HepG2 (cell line): ENCODE results near the gene SCUBE1. TPM values are rescaled to one million over a fixed set of nuclear protein-coding genes. Genes with fewer than 3 reads are reported as not detected.

Experiments
- ADNP ChIP-seq: sonication (generic); formaldehyde crosslinking; IDR thresholded peaks from 2 replicates; pipeline ENCODE4 v1.4.0; 2020; ENCODE audit warnings: missing genetic modification reagents
- CC2D1A ChIP-seq: sonication (generic); formaldehyde crosslinking; IDR thresholded peaks from 2 replicates; pipeline ENCODE4 v1.8.1; 2023; ENCODE audit warnings: mild to moderate bottlenecking, missing genetic modification reagents
- DMTF1 ChIP-seq: sonication (generic); formaldehyde crosslinking; IDR thresholded peaks from 2 replicates; pipeline ENCODE4 v1.4.0; 2020; ENCODE audit warnings: mild to moderate bottlenecking, missing genetic modification reagents
- HINFP ChIP-seq: sonication (generic); formaldehyde crosslinking; IDR thresholded peaks from 2 replicates; pipeline ENCODE4 v1.4.0; 2020; ENCODE audit warnings: low read depth, mild to moderate bottlenecking, missing genetic modification reagents
- HMGXB4 ChIP-seq, 2 experiments: sonication (generic) in 1 of 2; formaldehyde crosslinking in 1 of 2; IDR thresholded peaks; 2 replicates each; pipeline versions ENCODE4 v1.4.0 to v1.6.1; 2018 to 2020; ENCODE audit warnings: missing genetic modification reagents in 2 of 2, borderline replicate concordance in 1 of 2, low read depth in 1 of 2, mild to moderate bottlenecking in 1 of 2, missing biosample characterization in 1 of 2
- RCOR2 ChIP-seq: IDR thresholded peaks from 2 replicates; pipeline ENCODE4 v1.6.1; 2016; ENCODE audit warnings: missing biosample characterization, missing genetic modification reagents
- THAP9 ChIP-seq: sonication (generic); formaldehyde crosslinking; IDR thresholded peaks from 2 replicates; pipeline ENCODE4; 2020; ENCODE audit warnings: missing genetic modification reagents, mild to moderate bottlenecking, borderline replicate concordance
- ZNF337 ChIP-seq: sonication (generic); formaldehyde crosslinking; IDR thresholded peaks from 2 replicates; pipeline ENCODE4 v1.5.1; 2020; ENCODE audit warnings: missing genetic modification reagents, low read depth, mild to moderate bottlenecking, borderline replicate concordance
- ZNF510 ChIP-seq: sonication (generic); formaldehyde crosslinking; IDR thresholded peaks from 2 replicates; pipeline ENCODE4 v1.4.0; 2020; ENCODE audit warnings: low read depth, mild to moderate bottlenecking, missing genetic modification reagents
- ZNF597 ChIP-seq: sonication (generic); formaldehyde crosslinking; IDR thresholded peaks from 2 replicates; pipeline ENCODE4 v1.5.0; 2020; ENCODE audit warnings: missing genetic modification reagents
- ZNF609 ChIP-seq: sonication (generic); formaldehyde crosslinking; IDR thresholded peaks from 2 replicates; pipeline ENCODE4 v1.4.0; 2020; ENCODE audit warnings: mild to moderate bottlenecking, missing genetic modification reagents, borderline replicate concordance
- polyA plus RNA-seq, 8 experiments: library from polyadenylated mRNA; depleted of rRNA in 3 of 8; stranded (reverse) in 7 of 8; unstranded in 1 of 8; fragments of >200 nt; fragmentation: Illumina TruSeq in 4 of 8; extraction: Trizol in 4 of 8; gene quantifications; 2 replicates each; pipeline versions ENCODE4 v1.2.1 to v1.2.3, GENCODE V29; 2011 to 2016; ENCODE audit warnings: low read depth in 4 of 8, missing spikeins in 1 of 8, mixed read lengths in 1 of 8; ENCODE audit not compliant: insufficient read depth in 1 of 8
- total RNA-seq, 5 experiments: library from RNA; depleted of rRNA; stranded (reverse); fragments of >200 nt; fragmentation: Illumina TruSeq; extraction: Trizol; gene quantifications; 2 replicates each; pipeline ENCODE4 v1.2.3, GENCODE V29; 2016; ENCODE audit warnings: low read depth in 1 of 5

The SCUBE1 gene
- total and polyA plus RNA-seq, 2 of the 13 experiments (the other 11 are each of a cell fraction or from before 2014, with no cell fraction given), result under 0.01 to 0.05 TPM

GRCh38 chr22:43187171-43188099, 155.7 kb downstream of the SCUBE1 start (continued):
- TF ChIP-seq CC2D1A (CRISPR knock-in tag) (no peak), ADNP (CRISPR knock-in tag) (no peak), THAP9 (peak; percentile 75; the same call in 1 of the 2 replicates), HINFP (CRISPR knock-in tag) (no peak), DMTF1 (CRISPR knock-in tag) (no peak), HMGXB4 (CRISPR knock-in tag; IDR thresholded peaks at IDR 0.05; ENCODE audit: borderline replicate concordance in 1 of 2, low read depth in 1 of 2) (peak; percentile 46 to 74; a peak in 3 of 4 replicates), ZNF510 (CRISPR knock-in tag) (no peak), RCOR2 (CRISPR knock-in tag) (no peak), ZNF337 (CRISPR knock-in tag) (no peak), ZNF597 (CRISPR knock-in tag) (no peak), ZNF609 (peak; percentile 62; the same call in 1 of the 2 replicates)
